ENCODE measurements around the gene AHDC1.

- TF ChIP-seq POLR2A (IDR thresholded peaks at IDR 0.05): no peak
- no peak for TF ChIP-seq CTCF (IDR thresholded peaks at IDR 0.05)
Observed at GRCh38 chr1:27589441-27589840, 14.5 kb downstream of the AHDC1 start.
